ENCODE results near the gene OSBP2. TPM values are rescaled to one million over a fixed set of nuclear protein-coding genes. Genes with fewer than 3 reads are reported as not detected.

The OSBP2 gene
- total RNA-seq, 4 donors from 2014 or later = 0.35 to 3.5 (median 1.8) TPM

- Histone ChIP-seq H3K4me3 (no peak overlapping the region), H3K9me3 (no peaks in the 10 kb centered on the region), H3K27ac (no peak overlapping the region), H3K27me3 (no peaks in the 10 kb centered on the region), H3K36me3 (no peaks in the 10 kb centered on the region), H3K4me1 (no peaks in the 10 kb centered on the region)
- TF ChIP-seq, protein P1, sequence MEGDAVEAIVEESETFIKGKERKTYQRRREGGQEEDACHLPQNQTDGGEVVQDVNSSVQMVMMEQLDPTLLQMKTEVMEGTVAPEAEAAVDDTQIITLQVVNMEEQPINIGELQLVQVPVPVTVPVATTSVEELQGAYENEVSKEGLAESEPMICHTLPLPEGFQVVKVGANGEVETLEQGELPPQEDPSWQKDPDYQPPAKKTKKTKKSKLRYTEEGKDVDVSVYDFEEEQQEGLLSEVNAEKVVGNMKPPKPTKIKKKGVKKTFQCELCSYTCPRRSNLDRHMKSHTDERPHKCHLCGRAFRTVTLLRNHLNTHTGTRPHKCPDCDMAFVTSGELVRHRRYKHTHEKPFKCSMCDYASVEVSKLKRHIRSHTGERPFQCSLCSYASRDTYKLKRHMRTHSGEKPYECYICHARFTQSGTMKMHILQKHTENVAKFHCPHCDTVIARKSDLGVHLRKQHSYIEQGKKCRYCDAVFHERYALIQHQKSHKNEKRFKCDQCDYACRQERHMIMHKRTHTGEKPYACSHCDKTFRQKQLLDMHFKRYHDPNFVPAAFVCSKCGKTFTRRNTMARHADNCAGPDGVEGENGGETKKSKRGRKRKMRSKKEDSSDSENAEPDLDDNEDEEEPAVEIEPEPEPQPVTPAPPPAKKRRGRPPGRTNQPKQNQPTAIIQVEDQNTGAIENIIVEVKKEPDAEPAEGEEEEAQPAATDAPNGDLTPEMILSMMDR (IDR thresholded peaks at IDR 0.05) = no peak
- TF ChIP-seq POLR2AphosphoS5 (IDR thresholded peaks at IDR 0.05) (no peak), EP300 (IDR thresholded peaks at IDR 0.05) (no peak), POLR2A (IDR thresholded peaks at IDR 0.05) (no peak)
- 44 to 53% methylated on average over 1 to 2 of the region's 4 CpGs for WGBS, 2 donors (ENCODE audit: low coverage in 1 of 2)
- ATAC-seq = no peak
Observed at GRCh38 chr22:30717331-30717921, 22.8 kb downstream of the OSBP2 start.

- no peaks in the 10 kb centered on the region for H3K27me3 ChIP-seq
- no peaks in the 10 kb centered on the region for H3K9me3 ChIP-seq
- H3K36me3 ChIP-seq = no peaks in the 10 kb centered on the region
- TF ChIP-seq POLR2A (IDR thresholded peaks at IDR 0.05) = no peak
- TF ChIP-seq EP300 (IDR thresholded peaks at IDR 0.05) = no peak
- no peak for TF ChIP-seq POLR2AphosphoS5 (IDR thresholded peaks at IDR 0.05)
- TF ChIP-seq, protein P1 (IDR thresholded peaks at IDR 0.05) = no peak
- no peak for ATAC-seq
- H3K27ac ChIP-seq = no peak overlapping the region
- WGBS, 2 donors (ENCODE audit: low coverage in 1 of 2) = 77 to 89% methylated on average over 2 to 3 of the region's 3 CpGs
- no peaks in the 10 kb centered on the region for H3K4me1 ChIP-seq
- H3K4me3 ChIP-seq = no peak overlapping the region
Observed at GRCh38 chr22:30717952-30718351, 23.3 kb downstream of the OSBP2 start.

DNA sequence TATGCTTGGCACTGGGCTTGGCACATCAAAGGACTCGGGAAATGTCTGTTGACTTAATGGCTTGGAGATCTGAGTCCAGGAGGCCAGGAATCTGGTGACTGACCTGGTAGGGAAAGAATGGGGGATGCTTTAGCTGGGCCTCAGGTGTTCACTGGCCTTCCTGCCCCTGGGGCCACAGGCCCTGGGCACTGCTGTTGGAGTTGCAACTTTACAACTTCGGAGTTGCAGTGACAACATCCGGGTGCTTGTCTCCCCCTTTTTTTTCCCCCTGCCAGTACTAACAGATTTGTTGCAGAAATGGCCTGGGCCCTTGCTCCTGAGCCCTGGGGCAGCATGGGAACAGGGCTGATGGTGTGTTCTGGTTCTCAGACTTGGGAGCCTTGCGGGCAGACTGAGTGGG is 23.8 kb downstream of the OSBP2 start:
- Histone ChIP-seq H3K36me3 (no peaks in the 10 kb centered on the region), H3K27ac (no peak overlapping the region), H3K9me3 (no peaks in the 10 kb centered on the region), H3K4me1 (no peaks in the 10 kb centered on the region), H3K4me3 (no peak overlapping the region), H3K27me3 (no peaks in the 10 kb centered on the region)
- WGBS, 2 donors (ENCODE audit: low coverage in 1 of 2) = 70 to 77% methylated on average over 3 of the region's 4 CpGs
- ATAC-seq = no peak
- no peak for TF ChIP-seq POLR2AphosphoS5 (IDR thresholded peaks at IDR 0.05)

DNA sequence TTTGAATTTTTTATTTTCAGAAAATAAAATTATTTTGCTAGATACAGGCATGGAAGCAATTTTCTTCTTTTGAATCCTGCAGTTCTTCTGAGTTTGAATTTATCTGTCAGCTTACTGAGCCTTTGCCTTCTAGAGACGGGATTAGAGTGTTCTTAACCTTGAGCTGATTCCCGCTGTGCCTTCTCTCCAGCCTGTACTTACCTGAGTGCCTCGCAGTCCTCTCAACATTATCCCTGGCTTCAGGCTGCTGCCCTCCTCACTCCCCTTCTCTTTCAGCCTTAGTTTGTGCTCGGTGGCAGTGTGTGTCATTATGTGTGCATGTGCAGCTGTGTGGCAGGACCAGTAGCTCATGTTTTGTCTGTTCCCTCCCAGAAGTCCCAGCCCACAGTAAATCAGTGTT is 24.3 kb downstream of the OSBP2 start:
- Histone ChIP-seq H3K27ac (no peak overlapping the region), H3K4me1 (no peaks in the 10 kb centered on the region), H3K4me3 (no peak overlapping the region), H3K36me3 (no peaks in the 10 kb centered on the region), H3K27me3 (no peaks in the 10 kb centered on the region), H3K9me3 (no peaks in the 10 kb centered on the region)
- no peak for TF ChIP-seq POLR2AphosphoS5 (IDR thresholded peaks at IDR 0.05)
- WGBS, 2 donors (ENCODE audit: low coverage in 1 of 2) = 72 to 95% methylated on average over 2 to 4 of the region's 4 CpGs
- ATAC-seq = no peak

DNA sequence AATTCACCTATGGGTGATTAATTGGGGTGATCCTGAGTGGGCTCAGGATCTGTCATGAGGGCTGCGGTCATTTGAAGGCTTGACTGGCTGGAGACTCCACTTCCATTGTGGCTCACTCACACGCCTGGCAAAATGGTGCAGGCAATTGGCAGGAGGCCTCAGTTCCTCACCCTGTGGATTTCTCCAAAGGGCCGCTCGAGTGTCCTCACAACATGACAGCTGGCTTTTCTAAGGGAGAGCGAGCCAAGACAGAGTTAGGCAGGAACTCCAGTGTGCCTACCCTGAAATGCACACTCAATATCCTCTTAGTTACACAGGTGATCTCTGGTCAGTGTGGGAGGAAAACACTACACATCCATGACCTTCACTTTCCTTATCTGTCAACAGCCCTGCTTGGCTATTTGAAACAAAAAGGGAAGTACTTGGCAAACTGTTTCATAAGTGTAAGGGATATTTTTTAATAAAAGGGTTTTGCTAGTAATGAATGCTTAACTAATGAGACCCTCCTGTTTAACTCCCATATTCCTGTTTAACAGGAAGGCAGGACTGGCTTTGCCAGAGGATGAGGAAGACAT is 25.7 kb downstream of the OSBP2 start:
- H3K36me3 ChIP-seq = no peaks in the 10 kb centered on the region
- ATAC-seq = no peak
- H3K27ac ChIP-seq = no peak overlapping the region
- TF ChIP-seq EP300 (IDR thresholded peaks at IDR 0.05) = no peak
- no peak for TF ChIP-seq POLR2A (IDR thresholded peaks at IDR 0.05)
- TF ChIP-seq POLR2AphosphoS5 (IDR thresholded peaks at IDR 0.05) = no peak
- TF ChIP-seq, protein P1 (IDR thresholded peaks at IDR 0.05) = no peak
- no peaks in the 10 kb centered on the region for H3K9me3 ChIP-seq
- H3K4me3 ChIP-seq = no peak overlapping the region
- 80 to 100% methylated on average over 1 of the region's 5 CpGs for WGBS, 2 donors (ENCODE audit: low coverage in 1 of 2)
- H3K4me1 ChIP-seq = no peaks in the 10 kb centered on the region
- H3K27me3 ChIP-seq = no peaks in the 10 kb centered on the region

DNA sequence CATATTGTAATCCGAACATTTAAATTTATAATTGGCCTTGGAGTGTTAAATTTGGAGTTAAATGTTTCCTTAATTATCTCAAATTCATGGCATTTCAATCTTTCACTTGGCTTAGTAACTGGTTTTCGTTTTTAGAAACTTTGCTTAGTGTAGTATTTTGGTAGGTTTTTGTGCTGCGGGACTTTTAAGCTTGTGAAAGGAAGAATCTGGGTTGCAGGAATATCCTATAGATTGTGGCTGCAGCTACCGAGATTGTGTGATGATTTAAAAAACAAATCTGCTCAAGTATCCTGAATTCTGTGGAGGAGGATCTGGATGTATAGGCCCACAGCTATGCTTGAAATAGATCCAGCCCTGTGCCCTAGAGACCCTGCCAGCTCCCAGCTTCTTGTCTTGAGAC is 27.1 kb downstream of the OSBP2 start:
- H3K36me3 ChIP-seq = no peaks in the 10 kb centered on the region
- no peak overlapping the region for H3K27ac ChIP-seq
- H3K4me3 ChIP-seq = no peak overlapping the region
- 79 to 85% methylated on average over 3 to 4 of the region's 4 CpGs for WGBS, 2 donors (ENCODE audit: low coverage in 1 of 2)
- no peak for ATAC-seq
- TF ChIP-seq, protein P1 (IDR thresholded peaks at IDR 0.05) = no peak
- no peak for TF ChIP-seq POLR2AphosphoS5 (IDR thresholded peaks at IDR 0.05)
- H3K4me1 ChIP-seq = no peaks in the 10 kb centered on the region
- H3K27me3 ChIP-seq = no peaks in the 10 kb centered on the region
- H3K9me3 ChIP-seq = no peaks in the 10 kb centered on the region
